OCI-LY1 (cell line): ENCODE measurements around the gene ISG20.

ENCODE experiments used
- H2AFZ ChIP-seq: fragments of 200-600 bp; sonication (generic), shearing (Covaris generic); 2 replicates; pipeline ENCODE4 v1.6.0; 2014; ENCODE audit warnings: antibody characterized with exemption, mild to moderate bottlenecking, low read length
- H3F3A ChIP-seq: fragments of 200-600 bp; sonication (generic), shearing (Covaris generic); 2 replicates; pipeline ENCODE4 v1.6.0; 2014; ENCODE audit warnings: mild to moderate bottlenecking, antibody characterized with exemption, low read length, moderate library complexity; ENCODE audit not compliant: insufficient read depth
- H3K27ac ChIP-seq: fragments of 200-600 bp; sonication (generic); 2 replicates; pipeline ENCODE4 v1.5.1; 2014; ENCODE audit warnings: low read length, mixed run types, mild to moderate bottlenecking, low read depth; ENCODE audit not compliant: poor library complexity, severe bottlenecking
- H3K27me3 ChIP-seq: fragments of 200-600 bp; sonication (generic); 2 replicates; pipeline ENCODE4 v1.6.0; 2014; ENCODE audit warnings: antibody characterized with exemption, mild to moderate bottlenecking, low read length, moderate library complexity; ENCODE audit not compliant: insufficient read depth
- H3K36me3 ChIP-seq: fragments of 200-600 bp; sonication (generic); 2 replicates; pipeline ENCODE4 v1.6.1; 2014; ENCODE audit warnings: mild to moderate bottlenecking, antibody characterized with exemption, low read length, moderate library complexity, mixed read lengths; ENCODE audit not compliant: insufficient read depth
- H3K4me1 ChIP-seq: fragments of 200-600 bp; sonication (generic); 2 replicates; pipeline ENCODE4 v1.5.1; 2014; ENCODE audit warnings: mild to moderate bottlenecking, low read length, moderate library complexity; ENCODE audit not compliant: insufficient read depth, severe bottlenecking
- H3K4me2 ChIP-seq: fragments of 200-600 bp; sonication (generic), shearing (Covaris generic); 2 replicates; pipeline ENCODE4 v1.6.1; 2014; ENCODE audit warnings: low read length
- H3K4me3 ChIP-seq: fragments of 200-600 bp; sonication (generic); 2 replicates; pipeline ENCODE4 v1.5.1; 2014; ENCODE audit warnings: low read length, low read depth, mild to moderate bottlenecking, mixed read lengths; ENCODE audit not compliant: poor library complexity, severe bottlenecking
- H3K79me2 ChIP-seq: fragments of 200-600 bp; shearing (Covaris generic); 2 replicates; pipeline ENCODE4 v1.6.1; 2016; ENCODE audit warnings: mixed run types, low read length, mixed read lengths; ENCODE audit not compliant: insufficient read depth
- H3K9ac ChIP-seq: fragments of 200-600 bp; sonication (generic), shearing (Covaris generic); 2 replicates; pipeline ENCODE4 v1.6.1; 2014; ENCODE audit warnings: mild to moderate bottlenecking, low read length, mixed read lengths
- H3K9me2 ChIP-seq: fragments of 200-600 bp; sonication (generic), shearing (Covaris generic); 2 replicates; pipeline ENCODE4 v1.6.1; 2014; ENCODE audit warnings: low read depth, mild to moderate bottlenecking, low read length, mixed read lengths
- H3K9me3 ChIP-seq: fragments of 200-600 bp; shearing (Covaris generic); 2 replicates; pipeline ENCODE4 v1.6.1; 2014; ENCODE audit warnings: low read length, mixed read lengths
- H4K20me1 ChIP-seq: fragments of 200-600 bp; sonication (generic), shearing (Covaris generic); 2 replicates; pipeline ENCODE4 v1.6.0; 2016; ENCODE audit warnings: mild to moderate bottlenecking, low read length; ENCODE audit not compliant: insufficient read depth
- EZH2 ChIP-seq: fragments of 200-600 bp; sonication (generic), shearing (Covaris generic); IDR thresholded peaks from 2 replicates; pipeline ENCODE4 v1.8.0; 2017; ENCODE audit warnings: borderline replicate concordance, mixed run types, mild to moderate bottlenecking, antibody characterized with exemption, low read length, moderate library complexity, mixed read lengths
- TF ChIP-seq, protein P1 (sequence below): fragments of 200-600 bp; sonication (generic), shearing (Covaris generic); IDR thresholded peaks from 2 replicates; pipeline ENCODE4 v1.5.1; 2017; ENCODE audit warnings: mild to moderate bottlenecking, antibody characterized with exemption, low read length, moderate library complexity, mixed read lengths

Gene ISG20

DNA sequence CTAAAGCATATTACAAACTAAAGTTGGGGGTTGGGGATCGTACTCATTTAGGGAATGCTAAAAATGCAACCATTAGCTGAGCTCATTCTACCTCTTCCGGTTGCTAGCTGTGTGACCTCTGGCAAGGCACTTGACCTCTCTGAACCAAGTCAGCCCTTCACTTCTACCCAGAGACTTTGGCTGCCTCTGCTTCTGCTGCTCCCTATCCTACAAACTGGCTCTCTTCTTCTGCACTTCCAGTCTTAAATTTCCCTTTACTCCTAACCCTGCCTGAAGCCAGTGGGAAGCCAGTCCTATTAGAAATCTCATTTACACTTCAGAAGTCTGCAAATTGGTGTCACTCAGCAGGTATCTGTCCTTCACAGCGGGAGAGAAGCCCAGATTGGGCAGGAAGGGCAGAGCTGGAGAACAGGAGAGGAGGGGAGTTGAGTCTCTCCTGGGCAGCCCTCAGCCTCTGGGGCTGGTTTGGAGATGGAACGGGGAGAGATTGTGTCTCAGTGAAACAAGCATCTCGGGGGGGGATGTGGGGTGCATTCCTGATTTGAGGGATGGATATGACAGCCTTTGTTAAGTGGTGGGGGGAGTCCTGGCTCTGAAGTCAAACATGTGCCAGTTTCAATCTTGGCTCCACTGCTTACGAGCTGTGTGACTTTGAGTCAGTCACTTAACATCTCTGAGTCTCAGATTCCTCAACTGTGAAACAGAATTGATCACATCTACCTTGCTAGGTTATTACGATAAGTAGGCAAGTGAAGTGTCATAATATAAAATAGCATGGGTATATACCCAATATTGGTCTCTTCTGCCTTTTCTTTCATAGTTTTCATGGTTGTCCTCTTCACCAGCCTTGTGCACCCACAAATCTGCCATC lies 25.5 kb upstream of the ISG20 start:
- Histone ChIP-seq H2AFZ (no peak overlapping the region), H3K4me3 (no peak overlapping the region), H3K36me3 (no peaks in the 10 kb centered on the region), H3K4me2 (no peak overlapping the region), H3K79me2 (no peaks in the 10 kb centered on the region), H3F3A (no peaks in the 10 kb centered on the region), H3K9me2 (no peaks in the 10 kb centered on the region), H3K27me3 (no peaks in the 10 kb centered on the region), H3K27ac (no peak overlapping the region), H4K20me1 (no peaks in the 10 kb centered on the region), H3K9me3 (no peaks in the 10 kb centered on the region), H3K9ac (no peak overlapping the region), H3K4me1 (peaks cover 5% of the 10 kb centered on the region)
- TF ChIP-seq EZH2: no peak
- TF ChIP-seq, protein P1, sequence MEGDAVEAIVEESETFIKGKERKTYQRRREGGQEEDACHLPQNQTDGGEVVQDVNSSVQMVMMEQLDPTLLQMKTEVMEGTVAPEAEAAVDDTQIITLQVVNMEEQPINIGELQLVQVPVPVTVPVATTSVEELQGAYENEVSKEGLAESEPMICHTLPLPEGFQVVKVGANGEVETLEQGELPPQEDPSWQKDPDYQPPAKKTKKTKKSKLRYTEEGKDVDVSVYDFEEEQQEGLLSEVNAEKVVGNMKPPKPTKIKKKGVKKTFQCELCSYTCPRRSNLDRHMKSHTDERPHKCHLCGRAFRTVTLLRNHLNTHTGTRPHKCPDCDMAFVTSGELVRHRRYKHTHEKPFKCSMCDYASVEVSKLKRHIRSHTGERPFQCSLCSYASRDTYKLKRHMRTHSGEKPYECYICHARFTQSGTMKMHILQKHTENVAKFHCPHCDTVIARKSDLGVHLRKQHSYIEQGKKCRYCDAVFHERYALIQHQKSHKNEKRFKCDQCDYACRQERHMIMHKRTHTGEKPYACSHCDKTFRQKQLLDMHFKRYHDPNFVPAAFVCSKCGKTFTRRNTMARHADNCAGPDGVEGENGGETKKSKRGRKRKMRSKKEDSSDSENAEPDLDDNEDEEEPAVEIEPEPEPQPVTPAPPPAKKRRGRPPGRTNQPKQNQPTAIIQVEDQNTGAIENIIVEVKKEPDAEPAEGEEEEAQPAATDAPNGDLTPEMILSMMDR: no peak

DNA sequence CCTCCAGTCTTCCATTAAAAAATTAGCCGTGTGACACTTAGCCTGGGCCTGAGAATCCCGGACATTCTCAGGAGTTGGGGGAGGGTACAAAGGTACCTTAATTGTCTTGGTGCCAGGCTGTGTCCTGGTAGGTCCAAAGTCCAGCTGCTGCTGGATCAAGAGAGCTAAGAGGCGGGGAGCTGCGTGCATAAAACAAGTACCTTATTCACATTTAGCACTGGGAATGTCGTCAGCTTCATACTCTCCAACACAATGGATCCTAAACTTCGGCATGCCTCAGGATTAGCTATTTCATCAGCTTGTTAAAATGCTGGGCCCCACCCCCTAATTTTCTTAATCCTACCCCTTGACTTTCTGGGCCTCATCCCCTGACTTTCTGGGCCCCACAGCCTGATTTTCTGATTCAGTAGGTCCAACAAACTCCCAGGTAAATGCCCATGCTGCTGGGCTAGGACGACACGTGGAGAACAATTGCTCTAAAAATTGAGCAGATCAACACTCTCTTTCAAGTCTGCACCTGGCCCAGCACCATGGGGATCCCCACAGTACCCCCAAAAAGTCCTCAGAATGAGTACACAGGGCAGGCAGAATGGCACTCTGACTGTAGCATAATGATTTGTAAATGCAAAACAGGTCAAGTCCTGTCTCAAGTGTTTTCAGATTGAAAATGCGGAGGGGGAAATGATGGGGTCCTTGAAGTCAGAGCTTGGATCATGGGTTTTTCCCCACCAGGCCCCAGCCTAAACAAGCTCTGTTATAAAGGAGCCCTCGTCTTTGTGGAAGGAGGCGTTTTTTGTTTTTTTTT lies 23.3 kb upstream of the ISG20 start:
- no peaks in the 10 kb centered on the region for H3K9me3 ChIP-seq
- H3K79me2 ChIP-seq: no peaks in the 10 kb centered on the region
- H3K27me3 ChIP-seq: no peaks in the 10 kb centered on the region
- H3F3A ChIP-seq: no peaks in the 10 kb centered on the region
- no peak overlapping the region for H3K4me3 ChIP-seq
- peaks cover 7% of the 10 kb centered on the region for H3K4me1 ChIP-seq
- no peak overlapping the region for H3K27ac ChIP-seq
- no peak overlapping the region for H3K9ac ChIP-seq
- H3K4me2 ChIP-seq: no peak overlapping the region
- H3K36me3 ChIP-seq: no peaks in the 10 kb centered on the region
- no peak overlapping the region for H2AFZ ChIP-seq
- no peak for TF ChIP-seq EZH2
- TF ChIP-seq, protein P1: no peak
- H4K20me1 ChIP-seq: no peaks in the 10 kb centered on the region
- no peaks in the 10 kb centered on the region for H3K9me2 ChIP-seq

DNA sequence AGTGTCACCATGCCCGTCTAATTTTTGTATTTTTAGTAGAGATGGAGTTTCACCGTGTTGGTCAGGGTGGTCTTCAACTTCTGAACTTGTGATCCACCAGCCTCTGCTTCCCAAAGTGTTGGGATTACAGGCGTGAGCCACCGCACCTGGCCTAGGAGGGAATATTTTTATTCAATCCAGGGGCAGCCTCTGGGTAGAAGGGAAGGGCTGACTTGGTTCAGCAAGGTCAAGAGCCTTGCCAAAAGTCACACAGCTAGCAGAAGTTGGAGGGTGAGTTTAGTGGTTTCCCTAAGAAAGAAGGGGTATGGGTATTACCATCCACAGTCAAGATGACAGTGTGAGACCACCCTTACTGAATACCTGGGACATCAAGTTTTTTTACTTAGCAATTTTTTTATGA lies 22.6 kb upstream of the ISG20 start:
- no peak overlapping the region for H3K4me3 ChIP-seq
- no peak overlapping the region for H3K27ac ChIP-seq
- H3K27me3 ChIP-seq: no peaks in the 10 kb centered on the region
- no peaks in the 10 kb centered on the region for H3K9me3 ChIP-seq
- H3K9me2 ChIP-seq: no peaks in the 10 kb centered on the region
- H3K36me3 ChIP-seq: no peaks in the 10 kb centered on the region
- H3K9ac ChIP-seq: no peak overlapping the region
- H3K4me2 ChIP-seq: no peak overlapping the region
- H4K20me1 ChIP-seq: no peaks in the 10 kb centered on the region
- TF ChIP-seq, protein P1: no peak
- TF ChIP-seq EZH2: no peak
- H3F3A ChIP-seq: no peaks in the 10 kb centered on the region
- no peaks in the 10 kb centered on the region for H3K79me2 ChIP-seq
- H2AFZ ChIP-seq: no peak overlapping the region
- peaks cover 11% of the 10 kb centered on the region for H3K4me1 ChIP-seq
